CD14-positive monocyte (primary cell): ENCODE measurements around the gene STX8. TPM values are rescaled to one million over a fixed set of nuclear protein-coding genes. Genes with fewer than 3 reads are reported as not detected.

Source experiments
- DNase-seq, 3 donors: peaks; one replicate each; pipeline ENCODE4 v3.0.0-alpha.2; 2011 to 2022
- H2AFZ ChIP-seq: 2 replicates; pipeline ENCODE4 v1.6.0; 2012; ENCODE audit warnings: mild to moderate bottlenecking, low read depth, low read length, inconsistent platforms; ENCODE audit not compliant: insufficient read depth, poor library complexity, severe bottlenecking
- H3K27ac ChIP-seq, 2 donors: 1 replicate in 1 of 2; 2 replicates in 1 of 2; pipeline ENCODE4 v1.5.1; 2012 to 2013; ENCODE audit warnings: low read length in 2 of 2, control low read depth in 1 of 2, inconsistent platforms in 1 of 2, low read depth in 1 of 2, mild to moderate bottlenecking in 1 of 2
- H3K27me3 ChIP-seq, 2 donors: one replicate each; pipeline versions ENCODE4 v1.6.0 to v1.6.1; 2011 to 2013; ENCODE audit warnings: low read length in 2 of 2; ENCODE audit not compliant: control insufficient read depth in 2 of 2, insufficient read depth in 2 of 2
- H3K36me3 ChIP-seq, 2 donors: replicated peaks in 1 of 2; 1 replicate in 1 of 2; 2 replicates in 1 of 2; pipeline versions ENCODE4 v1.5.1 to v1.6.1; 2012 to 2013; ENCODE audit warnings: low read length in 2 of 2, control low read depth in 1 of 2, inconsistent platforms in 1 of 2, mild to moderate bottlenecking in 1 of 2; ENCODE audit not compliant: insufficient read depth in 2 of 2, control insufficient read depth in 1 of 2
- H3K4me1 ChIP-seq, 2 donors: 1 replicate in 1 of 2; 2 replicates in 1 of 2; pipeline versions ENCODE4 v1.5.1 to v1.6.1; 2012 to 2013; ENCODE audit warnings: low read length in 2 of 2, control low read depth in 1 of 2, inconsistent platforms in 1 of 2, mild to moderate bottlenecking in 1 of 2, moderate library complexity in 1 of 2; ENCODE audit not compliant: insufficient read depth in 2 of 2, control insufficient read depth in 1 of 2
- H3K4me2 ChIP-seq: replicated peaks from 2 replicates; pipeline ENCODE3; 2012; ENCODE audit warnings: low read length, moderate library complexity, mild to moderate bottlenecking; ENCODE audit not compliant: poor library complexity, severe bottlenecking; ENCODE audit errors: extremely low read depth
- H3K4me3 ChIP-seq, 3 experiments: fragments of 200-600 bp in 1 of 3; sonication (generic) in 1 of 3; replicated peaks in 1 of 3; 1 replicate in 2 of 3; 2 replicates in 1 of 3; pipeline ENCODE4 v1.5.1; 2011 to 2013; ENCODE audit warnings: low read length in 3 of 3, mild to moderate bottlenecking in 3 of 3, control low read depth in 2 of 3, low read depth in 2 of 3, inconsistent platforms in 1 of 3, moderate library complexity in 1 of 3
- H3K79me2 ChIP-seq: 2 replicates; pipeline ENCODE4 v1.6.0; 2012; ENCODE audit warnings: mild to moderate bottlenecking, control low read depth, inconsistent platforms, low read length, moderate library complexity; ENCODE audit not compliant: insufficient read depth
- H3K9ac ChIP-seq: 2 replicates; pipeline ENCODE4 v1.6.0; 2017; ENCODE audit warnings: low read length, mild to moderate bottlenecking; ENCODE audit not compliant: insufficient read depth, poor library complexity, severe bottlenecking
- H3K9me3 ChIP-seq, 2 donors: replicated peaks in 1 of 2; 1 replicate in 1 of 2; 2 replicates in 1 of 2; pipeline versions ENCODE4 v1.5.1 to v1.6.1; 2012 to 2013; ENCODE audit warnings: low read length in 2 of 2, control low read depth in 1 of 2; ENCODE audit not compliant: control insufficient read depth in 1 of 2, insufficient read depth in 1 of 2
- H4K20me1 ChIP-seq: 2 replicates; pipeline ENCODE4 v1.6.0; 2012; ENCODE audit warnings: mild to moderate bottlenecking, low read length, control low read depth, moderate library complexity; ENCODE audit not compliant: insufficient read depth
- H3K27ac Mint-ChIP-seq, 7 donors: one replicate each; pipeline ENCODE4 v1.8.0; 2020; ENCODE audit warnings: mild to moderate bottlenecking in 7 of 7, mixed read lengths in 7 of 7, moderate library complexity in 6 of 7, inconsistent platforms in 2 of 7
- H3K27me3 Mint-ChIP-seq, 3 donors: one replicate each; pipeline ENCODE4 v1.8.0; 2021 to 2022; ENCODE audit warnings: low read depth in 3 of 3, mild to moderate bottlenecking in 3 of 3, mixed read lengths in 3 of 3, moderate library complexity in 3 of 3, inconsistent platforms in 1 of 3
- H3K36me3 Mint-ChIP-seq, 2 donors: one replicate each; pipeline ENCODE4 v1.8.0; 2020; ENCODE audit warnings: mixed read lengths in 2 of 2, inconsistent platforms in 1 of 2, mild to moderate bottlenecking in 1 of 2
- H3K4me1 Mint-ChIP-seq: one replicate; pipeline ENCODE4 v1.8.0; 2020; ENCODE audit warnings: mild to moderate bottlenecking, mixed read lengths
- H3K4me3 Mint-ChIP-seq, 2 donors: one replicate each; pipeline ENCODE4 v1.8.0; 2020; ENCODE audit warnings: mild to moderate bottlenecking in 2 of 2, mixed read lengths in 2 of 2, moderate library complexity in 1 of 2
- H3K9me3 Mint-ChIP-seq, 7 donors: one replicate each; pipeline ENCODE4 v1.8.0; 2020 to 2022; ENCODE audit warnings: mixed read lengths in 7 of 7, mild to moderate bottlenecking in 6 of 7, moderate library complexity in 6 of 7, inconsistent platforms in 2 of 7
- CTCF ChIP-seq: fragments of 200-600 bp; IDR thresholded peaks from one replicate; pipeline ENCODE4 v1.8.0; 2022; ENCODE audit warnings: antibody characterized with exemption, mild to moderate bottlenecking
- WGBS: methylation state at CpG from one replicate; pipeline ENCODE4 v1.1.5; 2013; ENCODE audit warnings: missing lambda C conversion rate; ENCODE audit not compliant: insufficient coverage; 5-methylcytosine and 5-hydroxymethylcytosine counted together
- intact Hi-C, 2 donors: fragments of 100-400 bp; cut with micrococcal nuclease; formaldehyde crosslinking; loops; one replicate each; pipeline versions ENCODE4 v1.15.0 to v1.15.1; 2023
- polyA plus RNA-seq, 3 donors: library from polyadenylated mRNA; depleted of rRNA in 1 of 3; unstranded in 2 of 3; stranded (reverse) in 1 of 3; fragments of 300-500 nt in 2 of 3; fragments of >200 nt in 1 of 3; fragmentation: Illumina TruSeq in 2 of 3; gene quantifications; 1 replicate in 2 of 3; 2 replicates in 1 of 3; pipeline ENCODE4 v1.2.3, GENCODE V29; 2012 to 2021

The STX8 gene
- polyA plus RNA-seq, 3 donors: 44.4 to 170 (median 142) TPM

DNA sequence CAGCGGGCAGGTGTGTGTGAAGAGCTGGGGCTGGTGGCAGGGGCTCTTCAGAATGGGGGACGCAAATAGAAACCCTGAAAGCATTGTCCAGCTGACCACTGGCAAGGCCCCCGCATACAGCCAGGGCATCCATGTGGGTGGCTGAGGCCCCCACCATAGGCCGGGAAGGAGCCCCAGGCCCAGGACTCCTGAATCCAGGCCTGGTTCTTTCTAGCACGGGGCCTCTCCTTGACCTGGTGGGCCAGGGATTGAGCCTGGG lies 353.8 kb downstream of the STX8 start:
- no peak for DNase-seq
- Histone ChIP-seq H3K4me2 (no peak overlapping the region), H3K27me3 (no peaks in the 10 kb centered on the region), H2AFZ (no peak overlapping the region), H3K4me1 (no peaks in the 10 kb centered on the region), H3K9me3 (peaks cover 0 to 2% of the 10 kb centered on the region in 2 donors), H3K36me3 (no peaks in the 10 kb centered on the region), H3K9ac (no peak overlapping the region), H4K20me1 (no peaks in the 10 kb centered on the region), H3K79me2 (no peaks in the 10 kb centered on the region), H3K27ac (no peak overlapping the region), H3K4me3 (no peak overlapping the region)
- Mint-ChIP-seq H3K4me1 (no peaks in the 10 kb centered on the region), H3K36me3 (no peaks in the 10 kb centered on the region), H3K27me3 (peaks cover 0 to 3% (median 0%) of the 10 kb centered on the region in 3 donors), H3K4me3 (no peak overlapping the region), H3K9me3 (peaks cover 0 to 3% (median 0%) of the 10 kb centered on the region in 7 donors), H3K27ac (no peak overlapping the region)
- 100% methylated on average over 5 of the region's 5 CpGs for WGBS
- TF ChIP-seq CTCF: no peak
- intact Hi-C loops: no loop called here

- H3K4me2 ChIP-seq: no peak overlapping the region
- H3K9ac ChIP-seq: no peak overlapping the region
- no peak overlapping the region for H2AFZ ChIP-seq
- Mint-ChIP-seq H3K36me3 (no peaks in the 10 kb centered on the region), H3K4me1 (no peaks in the 10 kb centered on the region), H3K27me3 (peaks cover 0 to 3% (median 0%) of the 10 kb centered on the region in 3 donors), H3K27ac (no peak overlapping the region), H3K4me3 (no peak overlapping the region), H3K9me3 (peaks cover 3 to 5% (median 4%) of the 10 kb centered on the region in 7 donors)
- no peaks in the 10 kb centered on the region for H3K36me3 ChIP-seq
- H3K27ac ChIP-seq: no peak overlapping the region
- H3K27me3 ChIP-seq: no peaks in the 10 kb centered on the region
- no peak overlapping the region for H3K4me3 ChIP-seq
- 95% methylated on average over 24 of the region's 25 CpGs for WGBS
- H3K79me2 ChIP-seq: no peaks in the 10 kb centered on the region
- no peaks in the 10 kb centered on the region for H4K20me1 ChIP-seq
- TF ChIP-seq CTCF: no peak
- intact Hi-C loops: no loop called here
- DNase-seq: no peak
- no peaks in the 10 kb centered on the region for H3K4me1 ChIP-seq
- H3K9me3 ChIP-seq: peaks cover 4 to 7% of the 10 kb centered on the region in 2 donors
These were observed 354.3 kb downstream of the STX8 start for GRCh38 chr17:9221147-9221921.
